Esophagus (tissue), 2 donors: Measurements from ENCODE around the gene FAM9B. TPM values are rescaled to one million over a fixed set of nuclear protein-coding genes. Genes with fewer than 3 reads are reported as not detected.

Experiments
- H3K27ac ChIP-seq, 2 donors: one replicate each; pipeline ENCODE4 v1.5.1; 2013; ENCODE audit warnings: low read depth in 2 of 2, mild to moderate bottlenecking in 2 of 2, inconsistent platforms in 1 of 2, low read length in 1 of 2, moderate library complexity in 1 of 2
- H3K27me3 ChIP-seq, 2 donors: one replicate each; pipeline ENCODE4 v1.6.1; 2013; ENCODE audit warnings: low read length in 2 of 2, control low read depth in 1 of 2, mild to moderate bottlenecking in 1 of 2; ENCODE audit not compliant: insufficient read depth in 2 of 2, control insufficient read depth in 1 of 2
- H3K36me3 ChIP-seq, 2 donors: one replicate each; pipeline ENCODE4 v1.6.1; 2013; ENCODE audit warnings: low read length in 1 of 2; ENCODE audit not compliant: control insufficient read depth in 2 of 2, insufficient read depth in 2 of 2
- H3K4me1 ChIP-seq, 2 donors: one replicate each; pipeline ENCODE4 v1.6.1; 2013; ENCODE audit warnings: low read length in 1 of 2; ENCODE audit not compliant: control insufficient read depth in 2 of 2, insufficient read depth in 2 of 2
- H3K4me3 ChIP-seq, 2 donors: one replicate each; pipeline ENCODE4 v1.5.1; 2013; ENCODE audit warnings: low read length in 2 of 2, mild to moderate bottlenecking in 2 of 2, low read depth in 1 of 2, moderate library complexity in 1 of 2
- H3K9me3 ChIP-seq, 2 donors: one replicate each; pipeline ENCODE4 v1.6.1; 2013; ENCODE audit warnings: mild to moderate bottlenecking in 2 of 2, low read depth in 1 of 2, low read length in 1 of 2, moderate library complexity in 1 of 2; ENCODE audit not compliant: control insufficient read depth in 2 of 2, insufficient read depth in 1 of 2
- WGBS, 2 donors: extraction: QIAGEN DNeasy Blood & Tissue Kit; methylation state at CpG; one replicate each; pipeline ENCODE4 v1.1.7; 2013; 5-methylcytosine and 5-hydroxymethylcytosine counted together
- polyA plus RNA-seq, 2 donors: library from polyadenylated mRNA; stranded (reverse); fragments of 200-250 nt; gene quantifications; one replicate each; pipeline ENCODE4 v1.2.3, GENCODE V29; 2013
- donor health status: healthy with polysubstance abuse.
- donor health status: Bipolar disorder and iron deficiency.

The FAM9B gene
- polyA plus RNA-seq, 2 donors: not detected

- Histone ChIP-seq H3K27ac (peak overlapping the region; percentile 81 to 89), H3K4me1 (peaks cover 0 to 5% of the 10 kb centered on the region in 2 donors), H3K4me3 (no peak overlapping the region), H3K9me3 (no peaks in the 10 kb centered on the region), H3K36me3 (no peaks in the 10 kb centered on the region), H3K27me3 (no peaks in the 10 kb centered on the region)
- WGBS, 2 donors: 31 to 47% methylated on average over 4 of the region's 4 CpGs
These were observed 45.5 kb downstream of the FAM9B start for GRCh38 chrX:8988446-8988845.

DNA sequence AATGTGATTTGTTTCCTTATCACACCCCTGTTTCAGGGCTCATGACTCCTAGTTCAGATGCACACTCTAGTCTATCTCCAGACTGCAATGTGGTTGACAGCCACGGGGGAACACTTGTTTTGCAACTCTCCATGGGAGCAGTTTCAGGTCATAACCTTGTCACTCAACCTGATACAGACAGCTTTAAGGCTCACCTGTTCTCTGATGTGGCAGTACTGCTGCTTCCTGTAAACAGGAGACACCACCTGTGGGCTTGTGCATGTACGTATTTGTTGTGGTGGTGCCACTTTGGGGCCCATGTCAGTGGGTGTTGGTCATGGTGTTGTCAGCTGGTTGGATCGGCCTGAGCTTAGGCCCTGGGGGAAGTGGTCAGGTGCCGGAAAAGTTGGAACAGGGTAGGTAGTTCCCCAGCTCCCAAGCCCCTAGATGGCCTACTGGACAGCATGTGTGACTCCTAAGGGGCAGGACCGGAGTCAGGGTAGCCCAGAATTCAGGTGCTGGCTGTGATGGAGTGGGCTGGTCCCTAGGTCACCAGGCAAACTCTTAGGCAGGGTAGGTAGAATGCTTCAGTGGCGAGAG, 46.2 kb downstream of the FAM9B start:
- Histone ChIP-seq H3K27ac (peak overlapping the region; percentile 81 to 89), H3K4me1 (peaks cover 0 to 5% of the 10 kb centered on the region in 2 donors)
- WGBS, 2 donors: 53 to 56% methylated on average over 6 of the region's 6 CpGs

DNA sequence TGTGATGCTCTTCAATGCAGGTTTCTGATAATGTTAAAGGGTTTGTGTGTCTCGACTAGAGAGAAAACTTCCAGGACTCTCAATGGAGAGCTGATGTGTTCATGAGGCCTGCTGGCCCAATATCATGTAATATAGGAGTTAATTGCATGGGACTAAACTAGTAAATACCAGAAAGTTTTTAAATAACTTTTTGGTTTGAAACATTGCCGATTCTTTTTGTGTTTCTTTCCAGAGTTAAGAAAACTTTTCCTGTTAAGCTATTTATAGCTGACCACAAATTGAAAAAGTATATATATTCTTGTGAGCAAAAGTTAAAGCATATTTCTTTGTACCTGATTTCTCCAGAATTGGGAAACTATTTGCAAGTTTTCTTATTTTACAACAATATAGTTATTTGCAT, 49.7 kb downstream of the FAM9B start:
- Histone ChIP-seq H3K4me3 (no peak overlapping the region), H3K4me1 (peaks cover 2 to 5% of the 10 kb centered on the region in 2 donors), H3K27me3 (no peaks in the 10 kb centered on the region), H3K27ac (no peak overlapping the region), H3K36me3 (no peaks in the 10 kb centered on the region), H3K9me3 (no peaks in the 10 kb centered on the region)
- WGBS, 2 donors: 79 to 80% methylated on average over 2 of the region's 2 CpGs

More for the DNA sequence above, 46.2 kb downstream of the FAM9B start:
- Histone ChIP-seq H3K27me3 (no peaks in the 10 kb centered on the region), H3K4me3 (no peak overlapping the region), H3K9me3 (no peaks in the 10 kb centered on the region), H3K36me3 (no peaks in the 10 kb centered on the region)

- no peak overlapping the region for H3K4me3 ChIP-seq
- no peaks in the 10 kb centered on the region for H3K36me3 ChIP-seq
- no peak overlapping the region for H3K27ac ChIP-seq
- H3K4me1 ChIP-seq: peaks cover 0 to 2% of the 10 kb centered on the region in 2 donors
- no peaks in the 10 kb centered on the region for H3K9me3 ChIP-seq
- WGBS, 2 donors: 53 to 67% methylated on average over 2 of the region's 2 CpGs
- no peaks in the 10 kb centered on the region for H3K27me3 ChIP-seq
These were observed 52.2 kb downstream of the FAM9B start for GRCh38 chrX:8981723-8982122.

- no peak overlapping the region for H3K27ac ChIP-seq
- H3K27me3 ChIP-seq: no peaks in the 10 kb centered on the region
- WGBS, 2 donors: 75 to 89% methylated on average over 1 of the region's 1 CpG
- no peaks in the 10 kb centered on the region for H3K9me3 ChIP-seq
- H3K4me1 ChIP-seq: peaks cover 0 to 2% of the 10 kb centered on the region in 2 donors
- H3K4me3 ChIP-seq: no peak overlapping the region
- no peaks in the 10 kb centered on the region for H3K36me3 ChIP-seq
These were observed 53.2 kb downstream of the FAM9B start for GRCh38 chrX:8980756-8981155.

Other genes with a start within 250 kb of the FAM9B start
- not detected for gene FAM9A, start 232.7 kb downstream of the FAM9B start, polyA plus RNA-seq